ENCODE data around the gene S100A11. TPM values are rescaled to one million over a fixed set of nuclear protein-coding genes. Genes with fewer than 3 reads are reported as not detected.

The S100A11 gene
- total RNA-seq, 3 donors from 2014 or later: 220 to 325 (median 275) TPM

DNA sequence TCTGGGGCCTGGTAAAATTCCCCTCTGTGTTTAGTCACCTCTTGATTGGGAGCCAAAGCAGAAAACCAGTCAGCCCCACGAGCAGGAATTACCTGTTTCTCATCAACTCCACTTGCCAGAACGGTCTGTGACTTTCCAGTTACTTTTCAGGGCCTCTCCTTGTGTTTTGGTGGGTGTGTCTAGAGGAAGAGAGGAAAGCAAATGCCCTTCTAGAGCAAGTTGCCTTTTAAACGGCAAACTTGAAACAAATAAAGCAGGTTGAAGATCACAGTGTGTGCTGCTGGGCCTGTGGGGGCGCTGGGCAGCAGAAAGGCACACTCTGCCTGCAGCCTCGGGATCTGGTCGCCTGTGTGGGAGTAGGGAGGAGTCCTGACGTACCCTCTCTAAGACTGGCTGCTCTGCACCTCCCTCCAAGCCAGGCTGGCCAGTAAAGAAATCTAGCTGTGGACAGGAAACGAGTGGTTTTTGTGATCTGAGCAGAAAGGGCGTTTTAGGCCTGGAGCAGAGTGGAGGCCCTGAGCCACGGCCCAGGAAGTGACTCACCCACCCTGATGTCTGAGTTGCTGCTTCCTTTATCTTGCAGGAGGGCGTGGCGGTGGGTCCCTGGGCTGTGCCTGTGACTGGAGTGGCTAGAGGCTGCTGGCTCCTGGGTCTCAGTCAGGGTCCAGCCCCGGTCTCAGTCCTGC, 11.1 kb upstream of the S100A11 start:
- H3K27me3 ChIP-seq: no peaks in the 10 kb centered on the region
- TF ChIP-seq POLR2A (IDR thresholded peaks at IDR 0.05) (no peak), POLR2AphosphoS5 (IDR thresholded peaks at IDR 0.05) (peak; percentile 70 to 79 (median 77))
- TF ChIP-seq, protein P1, sequence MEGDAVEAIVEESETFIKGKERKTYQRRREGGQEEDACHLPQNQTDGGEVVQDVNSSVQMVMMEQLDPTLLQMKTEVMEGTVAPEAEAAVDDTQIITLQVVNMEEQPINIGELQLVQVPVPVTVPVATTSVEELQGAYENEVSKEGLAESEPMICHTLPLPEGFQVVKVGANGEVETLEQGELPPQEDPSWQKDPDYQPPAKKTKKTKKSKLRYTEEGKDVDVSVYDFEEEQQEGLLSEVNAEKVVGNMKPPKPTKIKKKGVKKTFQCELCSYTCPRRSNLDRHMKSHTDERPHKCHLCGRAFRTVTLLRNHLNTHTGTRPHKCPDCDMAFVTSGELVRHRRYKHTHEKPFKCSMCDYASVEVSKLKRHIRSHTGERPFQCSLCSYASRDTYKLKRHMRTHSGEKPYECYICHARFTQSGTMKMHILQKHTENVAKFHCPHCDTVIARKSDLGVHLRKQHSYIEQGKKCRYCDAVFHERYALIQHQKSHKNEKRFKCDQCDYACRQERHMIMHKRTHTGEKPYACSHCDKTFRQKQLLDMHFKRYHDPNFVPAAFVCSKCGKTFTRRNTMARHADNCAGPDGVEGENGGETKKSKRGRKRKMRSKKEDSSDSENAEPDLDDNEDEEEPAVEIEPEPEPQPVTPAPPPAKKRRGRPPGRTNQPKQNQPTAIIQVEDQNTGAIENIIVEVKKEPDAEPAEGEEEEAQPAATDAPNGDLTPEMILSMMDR (IDR thresholded peaks at IDR 0.05): peak; percentile 27 to 52 (median 45)
- H3K4me1 ChIP-seq: no peaks in the 10 kb centered on the region
- DNase-seq (ENCODE audit: low spot score in 2 of 2): peak; percentile 81 to 92
- no peaks in the 10 kb centered on the region for H3K9me3 ChIP-seq
- H3K27ac ChIP-seq: peak overlapping the region; percentile 94 to 96
- H3K36me3 ChIP-seq: no peaks in the 10 kb centered on the region
- H3K4me3 ChIP-seq: peak overlapping the region in 2 of 3 donors; percentile 33 to 57
- intact Hi-C loops (cut with DNase I; ENCODE audit: low total_unique reads): no loop called here

DNA sequence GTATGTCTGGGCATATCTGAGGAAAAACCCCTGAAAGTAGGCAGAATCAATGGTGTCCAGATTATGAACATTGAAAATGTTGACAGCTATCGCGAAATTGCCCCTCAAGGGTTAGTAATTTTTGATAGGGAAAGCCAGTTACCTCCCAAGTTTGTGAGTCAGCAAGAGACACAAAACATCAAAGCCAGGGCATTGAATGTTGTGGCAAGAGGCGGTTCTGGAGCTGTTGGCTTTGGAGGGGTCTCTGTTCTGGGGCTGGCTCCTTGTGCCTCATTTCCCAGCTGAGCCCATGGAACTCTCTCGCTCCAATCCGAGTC, 10.6 kb upstream of the S100A11 start:
- no peak for DNase-seq (ENCODE audit: low spot score in 2 of 2)
- Histone ChIP-seq H3K27ac (peak overlapping the region; percentile 94 to 96), H3K4me1 (no peaks in the 10 kb centered on the region), H3K9me3 (no peaks in the 10 kb centered on the region), H3K4me3 (peak overlapping the region in 2 of 3 donors; percentile 33 to 57), H3K36me3 (no peaks in the 10 kb centered on the region), H3K27me3 (no peaks in the 10 kb centered on the region)
- intact Hi-C loops (cut with DNase I; ENCODE audit: low total_unique reads): no loop called here
- TF ChIP-seq, protein P1 (IDR thresholded peaks at IDR 0.05): no peak
- TF ChIP-seq POLR2AphosphoS5 (IDR thresholded peaks at IDR 0.05) (no peak), POLR2A (IDR thresholded peaks at IDR 0.05) (no peak)

DNA sequence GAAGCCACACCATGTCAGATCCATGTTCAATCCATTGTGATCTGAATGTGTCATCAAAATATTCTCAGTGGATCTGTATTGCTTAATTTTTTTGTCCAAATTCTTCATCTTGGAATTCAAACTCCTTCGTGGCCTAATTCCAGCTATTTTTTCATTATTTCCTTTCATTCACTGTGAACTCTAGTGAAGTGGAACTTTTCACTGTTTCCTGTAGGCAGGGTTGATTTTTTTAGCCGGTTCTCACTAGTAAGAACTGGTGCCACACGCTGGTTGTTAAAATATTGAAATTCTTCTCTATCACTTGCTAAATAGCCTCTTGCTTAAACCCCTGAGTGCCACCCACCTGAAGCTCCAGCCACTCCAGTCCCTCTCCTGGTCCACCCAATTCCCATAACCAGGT, 7.6 kb upstream of the S100A11 start:
- peak overlapping the region; percentile 21 to 64 for H3K27ac ChIP-seq
- intact Hi-C loops (cut with DNase I; ENCODE audit: low total_unique reads): no loop called here
- no peaks in the 10 kb centered on the region for H3K4me1 ChIP-seq
- H3K9me3 ChIP-seq: no peaks in the 10 kb centered on the region
- H3K4me3 ChIP-seq: no peak overlapping the region
- DNase-seq (ENCODE audit: low spot score in 2 of 2): no peak
- no peaks in the 10 kb centered on the region for H3K27me3 ChIP-seq
- no peaks in the 10 kb centered on the region for H3K36me3 ChIP-seq
- TF ChIP-seq POLR2A (IDR thresholded peaks at IDR 0.05) (no peak), POLR2AphosphoS5 (IDR thresholded peaks at IDR 0.05) (no peak)
- TF ChIP-seq, protein P1 (IDR thresholded peaks at IDR 0.05): no peak

DNA sequence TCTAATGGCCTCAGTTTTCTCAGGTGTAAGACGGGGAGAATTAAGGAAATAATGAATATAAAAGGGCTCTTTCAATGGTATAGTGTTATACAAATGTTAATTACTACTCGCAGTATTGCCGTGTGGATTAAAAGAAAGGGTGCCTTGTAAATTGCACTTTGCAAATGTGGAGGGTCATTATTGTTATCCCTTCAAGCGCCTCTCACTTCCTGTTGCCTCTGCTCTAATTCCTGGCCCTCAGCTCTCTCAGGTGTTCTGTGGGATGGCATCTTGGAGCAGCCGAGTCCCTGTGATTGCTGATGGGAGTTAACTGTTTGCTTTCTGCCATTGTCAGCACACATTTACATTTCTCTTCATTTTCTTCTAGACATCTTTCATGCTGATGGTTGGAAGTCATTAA, 7.1 kb upstream of the S100A11 start:
- no peaks in the 10 kb centered on the region for H3K9me3 ChIP-seq
- DNase-seq (ENCODE audit: low spot score in 2 of 2): no peak
- H3K27me3 ChIP-seq: no peaks in the 10 kb centered on the region
- intact Hi-C loops (cut with DNase I; ENCODE audit: low total_unique reads): no loop called here
- no peak overlapping the region for H3K4me3 ChIP-seq
- TF ChIP-seq POLR2AphosphoS5 (IDR thresholded peaks at IDR 0.05) (no peak), POLR2A (IDR thresholded peaks at IDR 0.05) (no peak)
- TF ChIP-seq, protein P1 (IDR thresholded peaks at IDR 0.05): no peak
- peak overlapping the region; percentile 45 to 64 for H3K27ac ChIP-seq
- H3K36me3 ChIP-seq: no peaks in the 10 kb centered on the region
- H3K4me1 ChIP-seq: no peaks in the 10 kb centered on the region

DNA sequence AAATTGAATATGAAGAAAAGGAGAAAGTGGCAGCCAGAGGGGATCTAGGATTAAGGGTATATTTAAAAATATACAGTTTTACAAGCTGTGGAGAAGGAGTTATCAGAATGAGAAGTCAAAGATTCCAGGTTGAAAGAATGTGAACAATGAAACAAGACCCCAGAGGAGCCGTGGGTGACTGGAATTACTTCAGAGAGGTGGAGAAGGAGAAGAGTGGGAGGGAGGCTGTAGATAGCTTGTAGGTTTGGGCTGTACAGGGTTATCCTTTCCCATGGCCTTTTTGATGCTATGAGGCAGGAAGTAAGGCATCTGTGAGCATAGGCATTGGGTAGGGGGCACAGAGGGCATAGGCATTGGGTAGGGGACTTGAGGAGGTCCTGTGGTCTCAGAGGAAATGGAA, 5.2 kb upstream of the S100A11 start:
- H3K4me1 ChIP-seq: no peaks in the 10 kb centered on the region
- H3K4me3 ChIP-seq: no peak overlapping the region
- no peaks in the 10 kb centered on the region for H3K36me3 ChIP-seq
- no peaks in the 10 kb centered on the region for H3K9me3 ChIP-seq
- no peak overlapping the region for H3K27ac ChIP-seq
- intact Hi-C loops (cut with DNase I; ENCODE audit: low total_unique reads): no loop called here
- H3K27me3 ChIP-seq: no peaks in the 10 kb centered on the region
- TF ChIP-seq, protein P1 (IDR thresholded peaks at IDR 0.05): no peak
- TF ChIP-seq POLR2AphosphoS5 (IDR thresholded peaks at IDR 0.05) (no peak), POLR2A (IDR thresholded peaks at IDR 0.05) (no peak)
- DNase-seq (ENCODE audit: low spot score in 2 of 2): no peak

Measured in breast epithelium (tissue), 4 donors.